NCI-H1694 (cell line): ENCODE data around the gene ARSA.
A peak's percentile ranks its signal among the peaks of the same experiment; 100 is the strongest.

ENCODE experiments used
- DNase-seq: peaks from one replicate; lab custom pipeline; 2025; lab: John Stamatoyannopoulos, UW

Gene ARSA

DNA sequence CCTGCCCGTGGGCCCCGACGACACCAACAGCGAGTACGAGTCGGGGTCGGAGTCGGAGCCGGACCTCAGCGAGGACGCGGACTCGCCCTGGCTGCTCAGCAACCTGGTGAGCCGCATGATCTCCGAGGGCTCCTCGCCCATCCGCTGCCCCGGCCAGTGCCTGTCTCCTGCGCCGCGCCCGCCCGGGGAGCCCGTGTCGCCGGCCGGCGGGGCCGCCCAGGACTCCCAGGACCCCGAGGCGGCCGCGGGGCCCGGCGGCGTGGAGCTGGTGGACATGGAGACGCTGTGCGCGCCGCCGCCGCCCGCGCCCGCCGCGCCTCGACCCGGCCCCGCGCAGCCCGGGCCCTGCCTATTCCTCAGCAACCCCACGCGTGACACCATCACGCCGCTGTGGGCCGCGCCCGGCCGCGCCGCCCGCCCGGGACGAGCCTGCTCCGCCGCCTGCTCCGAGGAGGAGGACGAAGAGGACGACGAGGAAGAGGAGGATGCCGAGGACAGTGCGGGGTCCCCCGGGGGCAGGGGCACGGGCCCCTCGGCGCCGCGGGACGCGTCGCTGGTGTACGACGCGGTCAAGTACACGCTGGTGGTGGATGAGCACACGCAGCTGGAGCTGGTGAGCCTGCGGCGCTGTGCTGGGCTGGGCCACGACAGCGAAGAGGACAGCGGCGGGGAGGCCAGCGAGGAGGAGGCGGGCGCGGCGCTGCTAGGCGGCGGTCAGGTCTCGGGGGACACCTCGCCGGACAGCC, 23.5 kb downstream of the ARSA start:
- no peak for DNase-seq

DNA sequence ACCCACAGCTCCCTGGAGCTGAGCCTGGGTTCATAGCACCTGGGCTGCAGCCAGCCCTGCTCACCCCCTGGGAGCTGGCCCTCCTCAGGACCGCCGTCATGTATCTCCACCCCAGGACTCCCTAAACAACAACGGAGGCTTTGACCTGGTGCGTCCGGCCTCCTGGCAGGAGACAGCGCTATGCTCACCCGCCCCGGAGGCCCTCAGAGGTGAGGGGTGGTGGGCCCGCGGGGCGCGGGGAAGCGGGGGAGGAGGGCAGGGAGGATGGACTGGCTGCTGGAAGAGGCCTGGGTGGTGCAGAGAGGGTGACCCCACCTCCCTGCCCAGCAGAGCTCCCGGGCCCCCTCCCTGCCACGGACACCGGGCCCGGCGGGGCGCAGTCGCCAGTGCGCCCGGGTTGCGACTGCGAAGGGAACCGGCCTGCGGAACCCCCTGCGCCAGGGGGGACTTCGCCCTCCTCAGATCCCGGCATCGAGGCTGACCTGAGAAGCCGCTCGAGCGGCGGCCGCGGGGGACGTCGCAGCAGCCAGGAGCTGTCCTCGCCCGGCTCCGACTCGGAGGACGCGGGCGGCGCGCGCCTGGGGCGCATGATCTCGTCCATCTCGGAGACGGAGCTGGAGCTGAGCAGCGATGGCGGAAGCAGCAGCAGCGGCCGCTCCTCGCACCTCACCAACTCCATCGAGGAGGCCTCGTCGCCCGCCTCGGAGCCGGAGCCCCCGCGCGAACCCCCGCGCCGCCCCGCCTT, 24.3 kb downstream of the ARSA start:
- DNase-seq, result no peak

DNA sequence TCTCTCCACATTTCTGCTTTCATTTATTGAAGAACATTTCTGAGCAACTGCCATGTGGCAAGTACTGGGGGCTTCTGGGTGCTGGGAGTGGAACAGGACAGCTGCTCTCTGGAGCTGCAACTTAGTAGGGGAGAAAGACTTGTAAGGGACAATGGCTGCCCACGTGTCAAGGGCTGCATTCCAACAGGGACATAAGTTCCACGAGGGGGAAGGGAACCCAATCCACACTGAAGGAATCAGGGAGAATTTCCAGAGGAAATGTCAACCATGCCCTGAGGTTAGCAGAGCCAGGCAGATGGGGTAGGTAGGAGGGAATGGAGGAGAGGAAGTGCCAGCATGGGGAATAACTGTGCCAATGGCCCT, 25.6 kb downstream of the ARSA start:
- DNase-seq, result no peak

DNA sequence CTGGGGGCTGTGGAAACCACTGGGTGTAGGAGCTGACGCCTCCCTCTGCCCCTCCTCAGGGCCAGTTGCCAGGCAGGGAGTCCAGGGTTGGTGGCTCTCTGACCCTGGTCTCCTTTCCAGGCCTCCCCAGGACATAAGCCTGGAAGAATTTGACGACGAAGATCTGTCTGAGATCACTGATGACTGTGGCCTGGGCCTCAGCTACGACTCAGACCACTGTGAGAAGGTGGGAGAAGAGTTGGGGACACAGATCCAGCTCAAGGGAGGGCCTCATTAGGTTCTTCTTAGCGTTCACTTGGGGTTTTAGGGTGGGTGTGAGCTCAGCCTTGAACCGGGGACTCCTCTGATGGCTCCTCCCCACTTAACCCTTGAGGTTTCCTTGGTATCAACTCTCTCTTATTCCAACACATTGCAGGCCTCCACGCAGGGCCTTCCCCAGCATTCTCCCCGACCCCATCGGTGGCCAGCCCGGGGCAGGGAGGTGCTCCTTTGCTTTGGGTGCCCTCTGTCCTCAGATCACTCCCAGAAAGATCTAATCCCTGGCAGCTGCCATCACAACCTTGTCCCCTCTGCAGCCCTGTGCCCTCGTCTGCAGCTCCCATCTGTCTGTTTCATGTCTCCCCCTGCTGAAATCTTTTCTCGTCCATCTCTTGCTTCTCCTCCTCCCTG, 26.1 kb downstream of the ARSA start:
- no peak for DNase-seq

DNA sequence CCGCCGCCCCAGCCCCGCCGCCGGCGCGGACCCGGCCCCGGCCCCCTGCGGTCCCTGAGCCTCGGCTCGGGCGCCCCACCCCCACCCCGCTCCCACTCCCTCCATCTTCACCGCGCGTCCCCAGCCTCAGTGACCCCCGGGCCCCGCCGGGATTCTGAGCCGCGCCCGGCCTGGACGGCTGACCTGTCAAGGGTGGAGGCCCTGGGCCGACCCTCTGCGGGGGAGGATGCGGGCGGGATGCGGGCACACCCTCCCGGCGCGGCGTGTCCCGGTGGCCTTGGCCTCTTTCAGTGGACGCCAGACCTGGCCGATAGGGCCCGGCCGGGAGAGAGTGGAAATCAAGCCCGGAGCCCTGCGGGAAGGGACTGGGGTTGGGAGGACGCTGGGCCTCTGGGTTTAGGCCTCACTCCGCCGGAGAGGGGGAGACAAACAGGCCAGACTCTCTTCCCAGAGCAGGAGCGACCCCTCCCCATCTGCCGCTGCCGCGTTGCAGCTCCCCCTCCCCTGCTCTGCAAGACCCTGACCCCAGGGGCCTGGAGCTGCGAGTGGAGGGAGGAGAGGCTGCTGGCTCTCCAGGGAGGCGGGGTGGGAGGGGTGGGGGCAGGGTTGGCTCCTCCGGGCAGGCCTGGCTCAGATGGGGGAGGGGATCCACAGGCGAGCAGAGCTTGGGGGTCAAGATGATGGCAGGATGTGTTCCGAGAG, 26.8 kb downstream of the ARSA start:
- DNase-seq, result no peak

DNA sequence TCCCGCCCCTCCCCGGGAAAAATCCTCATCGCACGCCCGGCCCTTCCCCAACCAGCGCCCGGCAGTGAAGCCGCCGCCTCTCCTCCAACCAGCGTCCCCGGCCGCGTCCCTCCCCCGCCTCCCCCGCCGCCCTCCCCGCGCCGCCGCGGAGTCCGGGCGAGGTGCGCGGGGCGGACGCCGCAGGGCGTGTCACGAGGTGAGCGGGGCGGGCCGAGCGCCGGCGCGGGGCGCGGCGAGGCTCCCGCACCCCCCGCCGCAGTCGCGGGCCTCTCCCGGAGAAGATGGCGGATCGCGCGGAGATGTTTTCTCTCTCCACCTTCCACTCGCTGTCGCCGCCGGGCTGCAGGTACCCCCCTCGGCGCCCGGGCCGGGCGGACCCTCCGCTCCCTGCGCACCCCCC, 27.4 kb downstream of the ARSA start, which contains the start of gene MAPK8IP2:
MAPK8IP2 (plus strand) TSS at position 256 of the 400 bp plus-strand sequence; CDS start at position 282, 26 bp downstream.
- DNase-seq, result no peak

DNA sequence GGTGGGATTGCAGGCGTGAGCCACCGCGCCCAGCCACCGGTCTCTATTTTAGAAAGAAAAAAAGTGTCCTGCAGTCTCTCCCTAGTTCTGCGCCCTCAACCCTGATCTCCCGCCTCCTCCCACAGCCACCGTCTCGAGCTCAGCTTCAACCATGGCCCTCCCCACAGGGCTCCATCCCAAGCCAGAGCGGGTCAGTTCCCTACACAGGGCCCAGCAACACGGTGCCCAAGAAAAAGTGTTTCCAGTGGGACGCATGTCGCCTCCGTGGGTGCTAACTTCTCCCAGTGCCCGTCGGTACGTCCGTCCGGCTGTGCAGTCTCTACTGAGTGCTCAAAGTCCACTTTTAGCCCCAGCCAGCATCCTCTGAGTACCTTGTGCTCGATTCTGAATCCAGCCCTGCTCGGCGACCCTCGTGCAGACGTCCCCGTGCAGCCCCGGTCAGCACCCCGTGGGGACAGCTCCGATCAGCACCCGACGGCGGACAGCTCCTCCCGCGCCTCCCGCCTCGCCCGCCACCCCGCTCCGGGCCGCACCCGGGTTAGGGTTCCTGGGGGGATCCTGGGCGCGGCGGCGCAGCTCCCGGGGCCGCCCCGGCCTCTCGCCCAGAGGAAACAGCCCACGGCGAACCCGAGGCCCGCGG, 28.0 kb downstream of the ARSA start:
- no peak for DNase-seq

DNA sequence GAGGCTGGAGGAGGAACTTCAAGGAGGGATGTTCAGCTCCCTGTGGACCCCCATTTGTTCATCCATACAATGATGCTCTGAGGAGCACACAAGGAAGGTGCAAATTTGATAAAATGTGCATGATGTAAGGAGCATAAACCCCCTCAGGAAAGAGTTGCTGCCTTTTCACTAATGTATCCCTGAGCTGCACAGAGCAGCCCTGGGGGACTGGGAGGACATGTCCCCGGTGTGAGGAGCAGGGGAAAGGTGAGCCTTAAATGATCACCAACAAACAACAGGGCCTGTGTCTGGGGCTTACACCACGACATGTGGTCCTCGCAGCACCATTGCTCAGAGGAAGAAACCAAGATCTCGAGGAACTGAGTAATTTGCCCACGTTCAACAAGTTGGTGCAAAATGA, 30.9 kb downstream of the ARSA start:
- DNase-seq, result no peak

DNA sequence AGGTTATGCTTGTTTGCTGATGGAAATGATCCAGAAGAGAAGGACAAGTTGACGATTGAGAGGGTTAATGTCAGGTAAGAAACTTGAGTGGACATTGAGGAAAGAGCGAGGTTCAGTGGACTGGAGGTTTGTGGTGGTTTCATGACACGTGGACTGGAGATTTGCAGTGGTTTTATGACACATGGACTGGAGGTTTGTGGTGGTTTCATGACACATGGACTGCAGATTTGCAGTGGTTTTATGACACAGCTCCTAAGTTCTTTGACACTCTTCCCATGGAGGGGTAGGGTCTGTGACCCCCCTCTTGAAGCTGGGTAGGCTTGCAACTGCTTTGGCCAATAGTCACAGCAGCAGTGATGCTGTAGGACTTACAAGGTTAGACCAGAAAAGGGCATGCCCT, 32.8 kb downstream of the ARSA start:
- no peak for DNase-seq

DNA sequence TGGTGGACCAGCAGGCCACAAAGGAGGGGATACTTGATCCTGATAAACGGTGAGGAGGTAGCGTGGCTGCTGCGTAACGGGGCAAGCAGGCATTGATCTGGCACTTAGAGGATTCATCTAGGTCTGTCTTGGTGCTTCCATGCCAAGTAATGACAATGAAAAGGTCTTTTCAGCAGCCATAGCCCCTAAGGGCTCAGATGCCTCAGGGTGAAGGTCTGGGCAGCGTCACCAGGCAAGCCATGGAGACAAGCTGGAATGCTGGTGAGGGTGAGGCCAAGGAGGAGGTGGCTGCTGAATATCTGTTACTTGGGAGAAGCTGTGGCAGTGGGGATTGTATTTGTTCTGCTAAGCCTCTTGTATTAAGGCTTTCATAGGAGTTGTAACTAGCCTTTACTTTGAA, 40.5 kb downstream of the ARSA start:
- DNase-seq, result no peak

DNA sequence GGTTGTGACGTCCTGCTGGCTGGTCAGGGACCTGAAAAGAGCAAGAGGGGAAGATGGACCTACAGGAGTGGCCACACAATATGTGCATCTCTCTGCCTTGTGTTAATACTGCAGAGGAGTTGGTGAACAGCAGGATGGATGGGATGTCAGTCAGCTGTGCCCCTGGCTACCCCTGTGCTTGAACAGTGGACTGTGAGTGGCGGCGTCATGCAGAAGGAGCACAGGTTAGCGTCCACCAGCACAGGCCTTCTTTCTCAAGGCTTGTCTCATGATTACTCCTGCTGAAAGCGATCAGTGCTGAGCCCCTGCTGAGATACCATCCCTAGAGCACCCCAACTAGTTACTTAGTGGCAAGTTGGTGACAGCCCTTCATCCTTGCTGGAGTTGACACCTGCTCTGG, 41.5 kb downstream of the ARSA start:
- DNase-seq, result no peak

DNA sequence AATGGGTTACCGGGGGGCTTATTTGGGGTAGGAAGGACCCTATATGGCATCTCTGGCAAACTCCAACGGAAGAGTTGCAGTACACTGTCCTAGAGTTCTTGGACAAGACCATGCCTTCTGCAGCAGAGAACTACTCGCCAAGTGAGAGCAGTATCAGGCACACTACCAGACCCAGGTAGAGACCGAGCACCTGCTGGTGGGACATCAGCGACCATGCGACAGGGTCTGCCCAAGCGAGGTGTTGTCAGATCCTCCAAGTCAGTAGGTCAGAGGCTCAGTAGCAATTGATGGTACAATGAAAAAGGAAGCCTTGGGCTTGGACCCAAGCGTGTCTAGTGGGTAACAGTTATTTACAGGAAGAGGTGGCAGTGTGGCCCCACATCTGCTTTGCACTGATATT, 42.2 kb downstream of the ARSA start:
- DNase-seq, result no peak

DNA sequence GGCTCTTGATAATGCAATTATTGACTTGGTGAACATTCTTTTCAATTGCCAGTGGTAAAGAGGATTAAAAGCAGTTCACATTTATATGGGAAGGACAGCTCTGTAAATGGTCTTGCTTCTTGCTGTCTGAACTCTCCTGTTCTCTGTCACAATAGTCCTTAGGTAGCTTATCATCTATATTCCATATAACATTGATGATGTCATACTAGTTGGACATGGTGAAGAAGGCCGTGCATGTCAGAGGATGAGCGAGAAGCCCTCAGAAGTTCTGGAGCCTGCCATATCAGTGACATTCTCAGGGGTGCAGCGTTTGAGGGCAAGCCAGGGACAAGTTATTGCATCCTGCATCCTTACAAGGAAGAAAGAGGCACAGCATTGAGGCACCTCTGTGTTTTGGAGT, 42.7 kb downstream of the ARSA start:
- DNase-seq, result no peak

DNA sequence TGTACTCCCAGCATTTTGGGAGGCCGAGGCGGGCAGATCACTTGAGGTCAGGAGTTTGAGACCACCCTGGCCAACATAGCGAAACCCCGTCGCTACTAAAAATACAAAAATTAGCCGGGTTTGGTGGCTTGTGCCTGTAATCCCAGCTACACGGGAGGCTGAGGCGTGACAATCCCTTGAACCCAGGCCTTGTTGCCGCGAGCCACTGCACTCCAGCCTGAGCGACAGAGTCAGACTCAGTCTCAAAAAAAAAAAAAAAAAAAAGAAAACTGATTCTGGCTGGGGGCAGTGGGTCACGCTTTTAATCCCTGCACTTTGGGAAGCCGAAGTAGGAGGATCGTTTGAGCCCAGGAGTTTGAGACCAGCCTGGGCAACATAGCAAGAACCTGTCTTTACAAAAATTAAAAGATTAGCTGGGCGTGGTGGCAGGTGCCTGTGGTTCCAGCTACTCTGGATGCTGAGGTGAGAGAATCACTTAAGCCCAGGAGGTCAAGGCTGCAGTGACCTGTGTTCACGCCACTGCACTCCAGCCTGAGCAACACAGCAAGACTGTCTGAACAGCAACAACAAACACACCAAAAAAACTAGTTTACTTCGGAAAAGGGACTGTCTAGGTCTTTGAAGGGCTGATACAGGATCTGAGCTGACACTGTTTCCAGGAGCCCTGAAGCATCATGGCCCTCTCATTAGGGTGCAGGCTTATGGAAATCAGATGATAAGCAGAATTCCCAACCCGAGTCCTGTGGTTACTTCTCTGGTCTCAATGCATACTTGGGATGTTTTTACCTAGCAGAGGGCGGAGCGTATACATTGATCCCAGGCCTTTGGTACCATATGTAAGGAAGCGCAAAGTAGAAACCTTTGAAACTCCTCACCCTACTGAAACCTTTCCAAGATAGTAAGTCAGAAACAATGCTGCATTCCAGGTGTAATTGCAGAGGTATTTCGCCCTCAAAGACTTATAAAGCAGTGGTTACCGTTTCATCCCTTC, 43.6 kb downstream of the ARSA start:
- no peak for DNase-seq

DNA sequence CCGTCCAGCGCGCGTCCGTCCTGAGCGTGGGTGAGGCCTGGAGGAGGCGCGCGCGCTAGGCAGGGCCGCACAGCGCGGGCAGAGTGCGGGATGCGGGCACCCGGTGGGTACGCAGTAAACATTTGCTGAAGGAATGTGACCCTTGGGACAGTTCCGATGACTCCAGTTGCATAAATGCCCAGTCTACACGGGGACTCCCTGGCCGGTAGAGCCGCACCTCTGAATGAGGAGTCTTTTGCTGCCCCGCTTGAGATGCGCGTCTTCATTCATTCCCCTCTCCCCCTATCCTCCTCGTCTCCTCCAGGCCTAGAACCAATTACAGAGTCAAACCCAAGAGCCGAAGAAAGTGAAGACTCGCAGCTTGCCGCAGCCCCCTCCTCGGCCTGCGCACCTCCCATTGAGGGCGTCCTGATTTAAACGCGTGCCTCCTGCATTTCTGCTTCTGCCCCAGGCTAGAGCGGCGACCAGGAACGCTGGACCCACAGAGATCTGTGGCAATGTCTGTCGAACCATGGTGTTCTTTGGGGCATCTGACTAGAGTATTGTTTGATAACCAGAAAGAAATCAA, 44.6 kb downstream of the ARSA start:
- DNase-seq, result no peak

DNA sequence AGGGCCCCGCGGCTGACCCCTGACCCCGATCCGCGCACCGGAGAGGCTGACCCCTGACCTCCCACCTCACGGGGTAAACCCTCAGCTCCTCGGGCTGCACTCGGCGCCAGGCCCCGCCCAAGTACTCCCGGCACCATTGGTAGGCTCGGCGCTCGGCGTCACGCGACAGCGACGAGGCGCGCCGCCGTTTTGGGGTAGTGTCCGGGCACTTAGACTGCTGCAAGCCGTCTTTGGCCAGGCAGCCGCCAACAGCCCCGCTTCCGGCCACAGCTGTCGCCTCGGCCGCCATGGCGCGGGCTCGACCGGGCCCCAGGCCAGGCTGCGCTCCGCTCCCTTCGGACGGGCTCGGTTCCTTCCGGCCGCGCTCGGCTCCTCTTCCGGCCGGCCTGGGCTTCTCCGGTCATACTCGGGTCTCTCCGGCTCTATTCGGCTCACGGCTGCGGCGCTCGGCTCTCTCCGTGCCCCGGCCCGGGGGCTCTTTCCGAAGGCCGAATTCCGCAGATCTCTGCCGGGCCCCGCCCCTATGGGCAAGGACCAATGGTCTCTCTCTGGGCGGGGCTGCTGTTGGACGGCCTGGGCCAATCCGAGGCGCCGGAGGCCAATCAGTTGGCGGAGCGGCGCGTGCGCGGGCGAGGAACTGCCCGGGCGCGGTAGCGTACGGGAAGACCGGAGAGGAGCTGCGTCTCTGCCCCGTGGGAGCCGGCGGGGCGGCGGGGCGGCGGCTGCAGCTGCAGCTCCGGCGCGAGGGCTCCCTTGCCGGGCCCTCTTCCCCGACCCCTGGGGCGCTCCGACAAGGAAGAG, 45.3 kb downstream of the ARSA start, which contains the start of gene CHKB:
CHKB (minus strand) TSS at position 357 of the 801 bp plus-strand sequence; CDS start at position 289, 68 bp downstream.
- peak; percentile 92 for DNase-seq

DNA sequence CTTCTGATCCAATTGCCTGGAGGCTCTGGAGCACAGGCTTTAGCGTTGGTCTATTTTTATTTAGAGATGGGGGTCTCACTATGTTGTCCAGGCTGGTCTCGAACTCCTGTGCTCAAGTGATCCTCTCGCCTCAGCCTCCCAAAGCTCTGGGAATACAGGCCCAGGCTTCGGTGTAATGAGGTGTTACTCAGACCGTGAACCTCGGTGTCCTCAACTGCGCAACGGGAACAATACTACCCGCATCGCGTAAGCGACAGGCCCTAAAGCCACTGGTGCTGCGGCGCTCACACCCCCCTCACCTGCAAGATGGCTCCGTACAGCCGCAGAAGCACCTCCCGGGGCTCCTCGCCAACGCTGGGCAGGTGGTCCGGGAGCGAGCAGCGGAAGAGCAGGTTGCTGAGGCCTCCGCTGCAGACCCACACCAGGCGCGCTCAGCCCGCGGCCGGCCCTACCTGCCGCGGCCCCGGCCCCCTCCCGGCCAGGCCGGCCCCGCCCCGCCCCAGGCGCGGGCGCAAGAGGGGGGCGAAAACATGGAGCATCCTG, 45.9 kb downstream of the ARSA start:
- no peak for DNase-seq

DNA sequence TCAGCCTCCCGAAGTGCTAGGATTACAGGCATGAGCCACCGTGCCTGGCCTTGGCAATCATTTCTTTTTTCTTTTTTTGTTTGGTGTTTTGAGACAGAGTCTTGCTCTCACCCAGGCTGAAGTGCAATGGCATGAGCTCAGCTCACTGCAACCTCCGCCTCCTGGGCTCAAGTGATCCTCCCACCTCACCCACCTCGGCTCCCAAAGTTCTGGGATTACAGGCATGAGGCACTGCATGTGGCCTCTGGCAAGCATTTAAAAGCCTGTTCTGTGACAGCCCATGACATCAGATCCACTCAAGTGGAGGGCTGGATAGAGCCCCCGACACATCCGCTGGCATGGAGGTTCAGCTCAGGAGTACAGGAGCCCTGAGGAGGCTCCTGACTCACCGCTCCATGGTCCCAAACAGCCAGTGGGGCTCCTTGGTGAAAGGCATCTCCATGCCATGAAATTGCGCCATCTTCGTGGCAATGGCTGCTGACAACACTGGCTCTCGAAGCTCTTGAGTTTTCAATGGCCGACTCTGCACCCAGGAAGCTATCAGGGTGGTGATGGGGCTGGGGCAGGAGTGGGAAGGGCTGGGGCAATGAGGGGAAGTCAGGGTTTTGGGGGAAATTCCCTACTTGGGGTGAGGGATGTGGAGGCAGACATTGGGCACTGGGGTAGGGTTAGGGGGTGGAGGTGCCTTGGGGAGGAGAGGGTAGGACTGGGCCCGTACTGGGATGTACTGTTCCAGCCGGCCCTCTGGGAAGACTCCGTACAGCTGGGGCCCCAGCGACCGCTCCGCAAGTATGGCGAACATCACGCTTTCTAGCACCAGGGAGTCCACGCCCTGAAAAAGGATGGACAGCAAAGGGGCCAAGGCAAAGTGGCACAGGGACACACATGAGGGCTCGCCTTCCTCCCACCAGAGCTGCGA, 46.7 kb downstream of the ARSA start:
- no peak for DNase-seq
